Body of pancreas (tissue), 4 donors: ENCODE measurements around the gene MAP3K9.

Experiments
- POLR2A ChIP-seq, 3 donors: fragments of 450-650 bp; IDR thresholded peaks; one replicate each; pipeline ENCODE4 v1.6.1; 2016; ENCODE audit warnings: antibody characterized with exemption in 3 of 3, mild to moderate bottlenecking in 2 of 3
- TF ChIP-seq, protein P1 (sequence below), 7 experiments: fragments of 450-650 bp in 4 of 7; fragments of 200-600 bp in 3 of 7; sonication (generic) in 3 of 7; IDR thresholded peaks; one replicate each; pipeline ENCODE4 v1.5.1; 2016 to 2019; ENCODE audit warnings: antibody characterized with exemption in 7 of 7

DNA sequence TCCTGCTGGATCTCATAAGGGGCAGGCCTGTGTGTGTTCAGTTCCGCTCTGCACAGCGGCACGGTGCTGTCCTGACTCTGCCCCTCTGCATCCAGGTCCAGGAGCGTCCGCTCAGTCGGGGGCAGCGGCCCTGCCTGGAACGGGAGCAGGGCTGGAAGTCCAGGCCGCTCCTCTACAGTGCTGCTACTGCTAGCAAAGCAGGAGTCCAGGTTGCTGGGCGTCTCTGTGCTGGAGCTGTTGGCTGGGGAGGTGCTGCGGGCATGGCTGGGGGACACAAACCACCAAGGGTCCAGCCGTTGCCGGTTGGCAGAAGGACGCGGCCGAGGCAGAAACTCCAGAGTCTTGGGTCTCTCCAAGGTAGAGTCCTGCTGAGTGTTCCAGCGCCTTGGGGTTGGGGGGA lies 78.9 kb downstream of the MAP3K9 start:
- TF ChIP-seq, protein P1, sequence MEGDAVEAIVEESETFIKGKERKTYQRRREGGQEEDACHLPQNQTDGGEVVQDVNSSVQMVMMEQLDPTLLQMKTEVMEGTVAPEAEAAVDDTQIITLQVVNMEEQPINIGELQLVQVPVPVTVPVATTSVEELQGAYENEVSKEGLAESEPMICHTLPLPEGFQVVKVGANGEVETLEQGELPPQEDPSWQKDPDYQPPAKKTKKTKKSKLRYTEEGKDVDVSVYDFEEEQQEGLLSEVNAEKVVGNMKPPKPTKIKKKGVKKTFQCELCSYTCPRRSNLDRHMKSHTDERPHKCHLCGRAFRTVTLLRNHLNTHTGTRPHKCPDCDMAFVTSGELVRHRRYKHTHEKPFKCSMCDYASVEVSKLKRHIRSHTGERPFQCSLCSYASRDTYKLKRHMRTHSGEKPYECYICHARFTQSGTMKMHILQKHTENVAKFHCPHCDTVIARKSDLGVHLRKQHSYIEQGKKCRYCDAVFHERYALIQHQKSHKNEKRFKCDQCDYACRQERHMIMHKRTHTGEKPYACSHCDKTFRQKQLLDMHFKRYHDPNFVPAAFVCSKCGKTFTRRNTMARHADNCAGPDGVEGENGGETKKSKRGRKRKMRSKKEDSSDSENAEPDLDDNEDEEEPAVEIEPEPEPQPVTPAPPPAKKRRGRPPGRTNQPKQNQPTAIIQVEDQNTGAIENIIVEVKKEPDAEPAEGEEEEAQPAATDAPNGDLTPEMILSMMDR (IDR thresholded peaks at IDR 0.05), result no peak
- no peak for TF ChIP-seq POLR2A (IDR thresholded peaks at IDR 0.05)
